Measurements from ENCODE around the gene ADPGK. TPM values are rescaled to one million over a fixed set of nuclear protein-coding genes. Genes with fewer than 3 reads are reported as not detected.
"Not testable (repeated sequence)": the region's sequence is repeated elsewhere in the genome, so short reads cannot be mapped to it uniquely, and the experiment has no call there.

ADPGK gene
- total RNA-seq, 1 donor from 2014 or later = 24.8 TPM

- Histone ChIP-seq H3K9me3 (no peaks in the 10 kb centered on the region), H3K4me3 (no peak overlapping the region), H3K27me3 (no peaks in the 10 kb centered on the region), H3K4me1 (no peaks in the 10 kb centered on the region), H3K36me3 (peaks cover 33 to 55% of the 10 kb centered on the region in 2 donors), H3K27ac (no peak overlapping the region)
- intact Hi-C loops (cut with DNase I) = no loop called here
- TF ChIP-seq CTCF (IDR thresholded peaks at IDR 0.05) = no peak
- DNase-seq (ENCODE audit: low spot score in 2 of 2) = no peak
Measured at GRCh38 chr15:72733941-72734738, 49.4 kb downstream of the ADPGK start.

- intact Hi-C loops (cut with DNase I) = no loop called here
- Histone ChIP-seq H3K27me3 (no peaks in the 10 kb centered on the region), H3K4me1 (no peaks in the 10 kb centered on the region), H3K4me3 (no peak overlapping the region), H3K9me3 (no peaks in the 10 kb centered on the region), H3K36me3 (peaks cover 22 to 52% of the 10 kb centered on the region in 2 donors), H3K27ac (no peak overlapping the region)
- no peak for DNase-seq (ENCODE audit: low spot score in 2 of 2)
- no peak for TF ChIP-seq CTCF (IDR thresholded peaks at IDR 0.05)
Measured at GRCh38 chr15:72732516-72732915, 51.0 kb downstream of the ADPGK start.

- peaks cover 19 to 52% of the 10 kb centered on the region in 2 donors for H3K36me3 ChIP-seq
- no peak for TF ChIP-seq CTCF (IDR thresholded peaks at IDR 0.05)
- no peak for DNase-seq (ENCODE audit: low spot score in 2 of 2)
Measured at GRCh38 chr15:72732086-72732485, 51.5 kb downstream of the ADPGK start.

GRCh38 chr15:72728821-72729220 is 54.7 kb downstream of the ADPGK start:
- DNase-seq (ENCODE audit: low spot score in 2 of 2) = no peak

More at GRCh38 chr15:72732086-72732485, 51.5 kb downstream of the ADPGK start:
- H3K9me3 ChIP-seq = no peaks in the 10 kb centered on the region
- no peaks in the 10 kb centered on the region for H3K27me3 ChIP-seq
- intact Hi-C loops (cut with DNase I) = no loop called here
- H3K4me1 ChIP-seq = no peaks in the 10 kb centered on the region
- H3K4me3 ChIP-seq = no peak overlapping the region
- H3K27ac ChIP-seq = no peak overlapping the region

GRCh38 chr15:72728249-72728648 is 55.3 kb downstream of the ADPGK start:
- DNase-seq (ENCODE audit: low spot score in 2 of 2); intact Hi-C loops (cut with DNase I); H3K27me3 ChIP-seq; H3K4me3 ChIP-seq; H3K27ac ChIP-seq; H3K4me1 ChIP-seq; H3K9me3 ChIP-seq: not testable (repeated sequence)
- peaks cover 2 to 37% of the 10 kb centered on the region in 2 donors for H3K36me3 ChIP-seq

More at GRCh38 chr15:72728821-72729220, 54.7 kb downstream of the ADPGK start:
- no peaks in the 10 kb centered on the region for H3K4me1 ChIP-seq
- H3K27ac ChIP-seq = no peak overlapping the region
- H3K27me3 ChIP-seq = no peaks in the 10 kb centered on the region
- H3K9me3 ChIP-seq = no peaks in the 10 kb centered on the region
- TF ChIP-seq CTCF (IDR thresholded peaks at IDR 0.05) = no peak
- peaks cover 2 to 43% of the 10 kb centered on the region in 2 donors for H3K36me3 ChIP-seq
- H3K4me3 ChIP-seq = no peak overlapping the region
- intact Hi-C loops (cut with DNase I) = no loop called here

GRCh38 chr15:72727154-72727553 is 56.4 kb downstream of the ADPGK start:
- peaks cover 2 to 30% of the 10 kb centered on the region in 2 donors for H3K36me3 ChIP-seq
- intact Hi-C loops (cut with DNase I) = no loop called here
- no peaks in the 10 kb centered on the region for H3K4me1 ChIP-seq
- H3K27ac ChIP-seq = no peak overlapping the region
- no peaks in the 10 kb centered on the region for H3K27me3 ChIP-seq
- no peaks in the 10 kb centered on the region for H3K9me3 ChIP-seq
- no peak for DNase-seq (ENCODE audit: low spot score in 2 of 2)
- H3K4me3 ChIP-seq = no peak overlapping the region
- no peak for TF ChIP-seq CTCF (IDR thresholded peaks at IDR 0.05)

- H3K27me3 ChIP-seq; H3K27ac ChIP-seq; H3K4me3 ChIP-seq; intact Hi-C loops (cut with DNase I); H3K4me1 ChIP-seq; DNase-seq (ENCODE audit: low spot score in 2 of 2); H3K9me3 ChIP-seq: not testable (repeated sequence)
- H3K36me3 ChIP-seq = peaks cover 2 to 22% of the 10 kb centered on the region in 2 donors
Measured at GRCh38 chr15:72725851-72726250, 57.7 kb downstream of the ADPGK start.

Data from ascending aorta (tissue), 2 donors.